Parathyroid adenoma (tissue), 2 donors: ENCODE results near the gene CAMTA1.

Source experiments
- H2AFZ ChIP-seq: fragments of 300-600 bp; sonication (generic); one replicate; pipeline ENCODE4 v1.7.0; 2017; ENCODE audit warnings: antibody characterized with exemption, mild to moderate bottlenecking
- H3K27ac ChIP-seq: fragments of 300-600 bp; sonication (generic); one replicate; pipeline ENCODE4 v1.7.0; 2017
- H3K27me3 ChIP-seq: fragments of 300-600 bp; sonication (generic); one replicate; pipeline ENCODE4 v1.7.0; 2017; ENCODE audit warnings: low read length; ENCODE audit not compliant: control insufficient read depth, insufficient read depth
- H3K36me3 ChIP-seq: fragments of 300-600 bp; sonication (generic); one replicate; pipeline ENCODE4 v1.7.0; 2017; ENCODE audit warnings: low read length; ENCODE audit not compliant: control insufficient read depth, insufficient read depth
- H3K4me1 ChIP-seq: fragments of 300-600 bp; sonication (generic); one replicate; pipeline ENCODE4 v1.7.0; 2017; ENCODE audit warnings: control low read depth
- H3K4me2 ChIP-seq: fragments of 300-600 bp; sonication (generic); one replicate; pipeline ENCODE4 v1.7.0; 2017; ENCODE audit warnings: low read length
- H3K4me3 ChIP-seq: fragments of 300-600 bp; sonication (generic); one replicate; pipeline ENCODE4 v1.7.0; 2017; ENCODE audit warnings: low read depth, low read length
- H3K79me2 ChIP-seq: fragments of 300-600 bp; sonication (generic); one replicate; pipeline ENCODE4 v1.7.0; 2017; ENCODE audit warnings: control low read depth
- H3K9ac ChIP-seq: fragments of 300-600 bp; sonication (generic); one replicate; pipeline ENCODE4 v1.7.0; 2017; ENCODE audit warnings: mild to moderate bottlenecking
- H3K9me3 ChIP-seq: fragments of 300-600 bp; sonication (generic); one replicate; pipeline ENCODE4 v1.7.0; 2017; ENCODE audit warnings: low read length; ENCODE audit not compliant: control insufficient read depth
- TF ChIP-seq, protein P1 (sequence below): fragments of 300-600 bp; sonication (generic); IDR thresholded peaks from one replicate; pipeline ENCODE4 v1.7.0; 2017; ENCODE audit warnings: antibody characterized with exemption, mild to moderate bottlenecking
- donor health status: primary hyperparathyroidism.

CAMTA1 gene

DNA sequence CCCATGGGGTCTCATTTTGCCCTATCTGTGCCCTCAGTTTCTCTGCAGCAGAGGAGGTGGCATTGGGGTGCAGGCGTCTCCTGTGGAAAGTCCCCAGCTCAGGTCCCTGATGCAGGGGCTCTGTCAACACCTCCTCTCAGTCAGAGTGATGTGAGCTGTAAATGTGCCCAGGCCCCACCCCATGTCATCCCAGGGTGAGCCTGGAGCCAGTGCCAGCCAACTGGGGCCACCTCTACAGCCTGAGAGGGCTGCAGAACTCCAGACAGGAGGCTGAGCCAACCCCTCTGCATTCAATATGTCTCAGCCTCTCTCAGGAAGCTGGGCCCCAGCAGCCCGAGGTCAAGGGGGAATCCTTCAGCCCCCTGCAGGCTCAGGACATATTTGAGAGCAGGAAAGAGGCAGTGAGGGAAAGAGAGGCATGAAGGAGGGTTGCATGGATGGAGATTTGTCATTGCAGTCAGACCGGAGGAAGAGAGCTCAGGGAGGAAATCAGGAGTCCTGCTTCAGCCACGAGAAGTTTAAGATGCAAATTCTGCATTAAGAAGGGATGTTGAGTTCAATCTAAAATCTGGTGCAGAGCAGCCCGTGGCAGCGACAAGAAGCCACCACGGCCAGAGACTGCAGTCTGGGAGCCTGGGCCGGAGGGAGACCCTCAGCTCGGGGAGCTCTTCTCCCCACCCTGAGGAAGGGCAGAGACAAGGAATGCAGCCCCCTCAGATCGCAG, 697.7 kb downstream of the CAMTA1 start:
- H2AFZ ChIP-seq = no peak overlapping the region
- no peak overlapping the region for H3K9ac ChIP-seq
- TF ChIP-seq, protein P1, sequence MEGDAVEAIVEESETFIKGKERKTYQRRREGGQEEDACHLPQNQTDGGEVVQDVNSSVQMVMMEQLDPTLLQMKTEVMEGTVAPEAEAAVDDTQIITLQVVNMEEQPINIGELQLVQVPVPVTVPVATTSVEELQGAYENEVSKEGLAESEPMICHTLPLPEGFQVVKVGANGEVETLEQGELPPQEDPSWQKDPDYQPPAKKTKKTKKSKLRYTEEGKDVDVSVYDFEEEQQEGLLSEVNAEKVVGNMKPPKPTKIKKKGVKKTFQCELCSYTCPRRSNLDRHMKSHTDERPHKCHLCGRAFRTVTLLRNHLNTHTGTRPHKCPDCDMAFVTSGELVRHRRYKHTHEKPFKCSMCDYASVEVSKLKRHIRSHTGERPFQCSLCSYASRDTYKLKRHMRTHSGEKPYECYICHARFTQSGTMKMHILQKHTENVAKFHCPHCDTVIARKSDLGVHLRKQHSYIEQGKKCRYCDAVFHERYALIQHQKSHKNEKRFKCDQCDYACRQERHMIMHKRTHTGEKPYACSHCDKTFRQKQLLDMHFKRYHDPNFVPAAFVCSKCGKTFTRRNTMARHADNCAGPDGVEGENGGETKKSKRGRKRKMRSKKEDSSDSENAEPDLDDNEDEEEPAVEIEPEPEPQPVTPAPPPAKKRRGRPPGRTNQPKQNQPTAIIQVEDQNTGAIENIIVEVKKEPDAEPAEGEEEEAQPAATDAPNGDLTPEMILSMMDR = no peak
- H3K4me2 ChIP-seq = no peak overlapping the region
- no peak overlapping the region for H3K27ac ChIP-seq
- H3K79me2 ChIP-seq = no peaks in the 10 kb centered on the region
- H3K4me3 ChIP-seq = no peak overlapping the region
- no peaks in the 10 kb centered on the region for H3K36me3 ChIP-seq
- H3K27me3 ChIP-seq = no peaks in the 10 kb centered on the region
- no peaks in the 10 kb centered on the region for H3K9me3 ChIP-seq
- H3K4me1 ChIP-seq = no peaks in the 10 kb centered on the region

DNA sequence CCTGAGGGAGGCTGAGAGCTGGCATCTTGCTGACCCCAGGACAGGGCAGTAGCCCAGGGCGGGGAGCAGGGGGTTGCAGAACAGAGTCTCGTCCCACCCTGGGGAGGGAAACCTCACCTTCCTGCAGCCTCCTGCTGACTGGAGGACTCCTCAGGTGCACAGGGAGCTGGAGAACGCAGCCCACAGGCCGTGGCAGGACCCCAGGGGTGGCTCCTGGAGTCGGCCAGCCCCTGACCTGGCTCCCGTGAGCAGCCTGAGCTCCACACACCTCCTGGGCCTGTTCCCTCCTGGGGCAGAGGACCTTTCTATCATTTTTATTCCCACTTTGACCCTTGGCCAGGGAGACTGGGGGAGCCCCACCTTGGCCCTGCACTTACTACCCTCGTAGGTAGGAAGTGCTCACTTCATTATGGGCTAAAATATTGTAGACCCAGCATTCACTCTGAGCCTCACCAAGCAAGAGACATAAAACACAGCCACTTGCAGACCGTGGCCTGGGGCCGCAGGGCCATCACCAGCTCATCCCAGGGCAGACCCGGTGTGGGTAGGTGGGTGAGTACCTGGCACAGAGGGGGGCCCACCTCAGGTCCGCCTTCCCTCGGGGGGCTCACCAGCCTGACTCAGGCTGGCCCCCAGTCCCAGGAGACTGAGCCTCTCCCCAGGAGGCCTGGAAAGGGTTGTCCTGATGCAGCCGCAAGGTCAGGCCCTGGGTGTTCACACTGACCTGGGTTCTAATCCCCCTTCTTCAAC, 698.6 kb downstream of the CAMTA1 start:
- H3K27me3 ChIP-seq = no peaks in the 10 kb centered on the region
- TF ChIP-seq, protein P1 = no peak

DNA sequence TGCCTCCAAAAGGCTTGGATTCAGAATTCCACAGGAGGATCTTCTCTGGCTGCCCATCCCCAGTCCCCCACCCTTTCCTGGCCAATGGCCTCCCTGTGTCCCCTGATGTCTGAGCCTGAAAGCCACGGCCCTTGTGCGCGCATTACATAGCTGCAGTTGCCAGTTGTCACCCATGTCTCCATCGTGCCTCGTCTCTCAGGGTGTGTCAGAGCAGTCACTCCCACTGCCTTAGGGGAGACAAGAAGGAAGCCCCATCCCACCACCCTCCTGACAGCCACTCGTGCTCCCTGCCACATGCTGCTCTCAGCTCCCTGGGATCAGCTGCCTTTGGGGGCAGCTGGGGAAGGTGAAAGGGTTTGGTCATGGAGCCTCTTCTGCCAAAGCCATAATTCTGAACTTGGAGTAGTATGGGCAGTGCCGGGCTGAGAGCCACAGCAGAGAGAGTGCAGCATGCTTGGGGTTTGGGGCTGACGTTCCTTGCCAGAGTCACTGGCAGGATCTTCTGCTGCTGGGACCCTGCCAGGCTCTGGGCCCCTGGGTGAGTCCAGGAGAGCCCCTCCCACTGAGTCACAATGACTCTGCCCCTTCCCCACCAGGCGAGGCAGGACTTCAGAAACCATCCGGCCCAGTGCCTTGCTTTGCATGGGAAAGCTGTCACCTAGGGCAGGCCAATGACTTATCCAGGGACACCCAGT, 700.0 kb downstream of the CAMTA1 start:
- no peak overlapping the region for H2AFZ ChIP-seq
- H3K27me3 ChIP-seq = no peaks in the 10 kb centered on the region
- no peak overlapping the region for H3K27ac ChIP-seq
- TF ChIP-seq, protein P1 = no peak
- H3K4me1 ChIP-seq = no peaks in the 10 kb centered on the region
- H3K9ac ChIP-seq = no peak overlapping the region
- H3K9me3 ChIP-seq = no peaks in the 10 kb centered on the region
- no peak overlapping the region for H3K4me2 ChIP-seq
- no peaks in the 10 kb centered on the region for H3K36me3 ChIP-seq
- H3K79me2 ChIP-seq = no peaks in the 10 kb centered on the region
- H3K4me3 ChIP-seq = no peak overlapping the region

More for the DNA sequence above, 698.6 kb downstream of the CAMTA1 start:
- H3K4me2 ChIP-seq = no peak overlapping the region
- H3K79me2 ChIP-seq = no peaks in the 10 kb centered on the region
- H3K4me1 ChIP-seq = no peaks in the 10 kb centered on the region
- H3K9me3 ChIP-seq = no peaks in the 10 kb centered on the region
- H3K9ac ChIP-seq = no peak overlapping the region
- H3K4me3 ChIP-seq = no peak overlapping the region
- no peak overlapping the region for H3K27ac ChIP-seq
- H3K36me3 ChIP-seq = no peaks in the 10 kb centered on the region
- H2AFZ ChIP-seq = no peak overlapping the region

DNA sequence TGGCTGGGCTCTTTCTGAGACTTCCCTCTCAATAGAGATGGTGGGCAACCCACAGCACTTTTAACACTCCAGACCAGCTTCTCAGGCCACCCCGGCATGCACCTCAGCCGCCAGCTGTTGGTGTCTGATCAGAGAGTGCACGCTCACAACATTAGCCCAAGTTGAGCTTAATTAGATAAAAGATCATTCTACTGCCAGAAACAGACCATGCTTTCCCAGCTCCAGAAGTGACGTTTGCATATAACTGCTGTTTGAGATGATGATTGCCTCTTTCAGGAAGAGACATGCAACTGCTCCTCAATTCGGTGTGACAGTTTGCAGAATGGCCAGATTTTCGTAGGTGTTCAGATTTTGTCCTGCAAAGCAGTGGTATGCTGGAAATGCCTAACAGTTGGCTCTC, 700.6 kb downstream of the CAMTA1 start:
- no peaks in the 10 kb centered on the region for H3K36me3 ChIP-seq
- H3K4me2 ChIP-seq = no peak overlapping the region
- TF ChIP-seq, protein P1 = no peak
- H3K4me1 ChIP-seq = no peaks in the 10 kb centered on the region
- H3K9me3 ChIP-seq = no peaks in the 10 kb centered on the region
- no peak overlapping the region for H3K27ac ChIP-seq
- H3K4me3 ChIP-seq = no peak overlapping the region
- H2AFZ ChIP-seq = no peak overlapping the region
- no peaks in the 10 kb centered on the region for H3K79me2 ChIP-seq
- H3K27me3 ChIP-seq = no peaks in the 10 kb centered on the region
- no peak overlapping the region for H3K9ac ChIP-seq
